Stimulated activated CD8-positive, alpha-beta memory T cell treated with anti-CD3 and anti-CD28 coated beads, Interleukin-7, amount 100 ng/mL, for 24 hours (primary cell): ENCODE data around the gene CSNK1D.

Experiments
- DNase-seq: peaks from one replicate; pipeline ENCODE4 v3.0.0-alpha.2; 2020; ENCODE audit warnings: low read depth

The CSNK1D gene

GRCh38 chr17:82249896-82250581, 23.5 kb downstream of the CSNK1D start:
- no peak for DNase-seq

- no peak for DNase-seq
These were observed 24.5 kb downstream of the CSNK1D start for GRCh38 chr17:82248815-82249674.

DNA sequence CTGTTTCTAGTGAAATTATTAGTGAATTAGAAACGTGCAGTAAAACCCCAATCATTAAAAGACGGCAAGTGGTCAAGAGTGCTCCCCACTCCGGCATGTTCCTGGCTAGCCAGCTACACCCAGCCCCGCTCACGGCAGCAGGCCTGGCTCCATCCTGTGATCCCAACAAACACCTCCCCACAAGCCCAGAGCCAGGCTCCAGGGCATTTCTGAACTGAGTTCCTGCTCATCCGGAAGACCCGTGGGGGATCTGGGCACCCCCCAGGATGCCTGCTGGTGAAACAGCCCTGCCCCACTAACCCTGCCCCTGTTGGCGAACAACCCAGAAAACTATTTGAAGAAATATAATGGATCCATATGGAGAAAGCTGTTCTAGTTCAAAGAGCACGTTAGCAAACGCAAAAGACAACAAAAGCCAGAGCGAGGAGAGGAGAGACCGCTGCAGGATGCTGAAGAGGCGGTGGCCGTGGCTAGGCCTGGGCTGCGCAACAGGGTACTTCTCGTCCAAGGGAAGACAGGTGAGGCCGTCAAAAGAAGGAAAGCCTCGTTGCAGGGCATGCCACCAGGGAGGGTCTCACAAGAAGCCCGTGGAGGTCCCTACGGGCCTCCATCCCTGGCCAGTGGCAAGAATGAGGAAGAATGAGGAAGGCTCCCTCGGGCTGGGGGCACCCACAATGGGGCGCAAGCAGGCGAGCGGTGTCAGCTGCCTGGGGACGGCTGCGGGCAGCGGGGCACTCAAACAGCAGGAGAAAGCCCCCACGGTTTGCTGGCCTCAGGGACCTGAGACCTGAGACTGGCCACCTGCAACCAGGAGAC, 25.4 kb downstream of the CSNK1D start:
- DNase-seq: no peak

DNA sequence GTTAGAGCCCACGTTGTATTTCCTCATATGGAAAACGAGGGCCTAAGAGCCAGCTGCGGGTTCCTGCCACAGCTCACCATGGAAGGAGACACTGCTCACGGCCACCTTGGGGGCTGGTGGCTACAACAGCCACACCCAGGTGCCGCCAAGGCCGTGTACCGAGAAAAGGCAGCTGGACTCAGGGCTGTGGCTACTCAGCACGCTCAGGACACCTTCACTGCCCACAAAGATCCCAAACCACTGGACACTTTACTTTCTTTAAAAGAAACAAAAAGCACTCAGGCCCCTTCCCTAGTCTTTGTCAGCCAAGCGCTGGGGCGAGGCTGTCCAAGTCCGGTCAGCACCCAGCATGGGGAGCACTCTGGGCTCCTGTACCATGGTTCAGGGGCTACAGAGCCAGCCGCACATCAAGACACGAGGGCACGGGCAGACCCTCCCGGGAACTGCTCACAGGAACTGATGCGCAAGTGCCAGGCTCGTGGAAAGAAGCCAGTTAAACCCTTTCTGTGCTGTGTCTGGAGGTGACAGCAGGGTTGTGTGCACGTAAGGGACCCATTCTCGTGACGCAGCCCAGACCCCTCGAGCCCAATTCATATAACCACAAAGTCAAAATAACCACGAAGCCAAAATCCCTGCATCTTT, 26.2 kb downstream of the CSNK1D start:
- no peak for DNase-seq

- no peak for DNase-seq
These were observed 26.9 kb downstream of the CSNK1D start for GRCh38 chr17:82246365-82247181.

GRCh38 chr17:82246040-82246364, 27.5 kb downstream of the CSNK1D start:
- no peak for DNase-seq

- DNase-seq: no peak
These were observed 28.1 kb downstream of the CSNK1D start for GRCh38 chr17:82245134-82246039.

- no peak for DNase-seq
These were observed 28.9 kb downstream of the CSNK1D start for GRCh38 chr17:82244413-82245133.

DNA sequence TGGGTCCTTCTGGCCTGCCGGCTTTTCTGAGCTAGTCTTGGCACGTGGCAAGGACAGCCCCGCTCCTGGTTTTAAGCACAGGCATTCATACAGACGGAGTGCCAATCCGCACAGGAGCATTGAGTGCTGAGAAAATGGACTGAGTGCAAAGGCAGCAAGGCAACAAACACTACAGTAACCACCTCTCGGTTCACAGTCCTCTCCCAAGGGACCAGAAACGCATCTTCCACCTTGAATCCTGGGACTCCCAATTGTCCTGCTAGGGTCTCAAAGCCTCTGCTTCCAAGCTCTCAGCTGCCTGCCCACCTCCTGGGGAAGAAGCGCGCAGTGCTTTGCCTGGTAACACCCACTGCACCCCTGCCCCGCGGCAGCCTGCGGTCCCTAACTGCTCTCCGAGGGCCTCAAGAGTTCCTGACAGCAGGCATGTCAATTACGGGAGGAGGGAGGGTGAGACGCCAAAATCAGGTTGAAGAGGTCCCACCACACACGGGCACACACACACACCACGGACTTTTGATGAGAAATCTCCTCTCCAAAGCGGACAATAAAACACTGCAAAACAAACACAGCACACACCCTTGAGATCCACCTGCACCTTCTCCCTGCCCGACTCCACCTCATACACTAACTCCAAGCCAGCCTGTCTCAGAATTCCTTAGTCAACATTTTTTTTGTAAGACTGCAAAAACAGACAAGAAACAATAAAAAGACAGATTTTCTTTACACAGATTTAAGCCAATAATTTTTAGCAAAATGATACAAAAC, 29.7 kb downstream of the CSNK1D start:
- no peak for DNase-seq

DNA sequence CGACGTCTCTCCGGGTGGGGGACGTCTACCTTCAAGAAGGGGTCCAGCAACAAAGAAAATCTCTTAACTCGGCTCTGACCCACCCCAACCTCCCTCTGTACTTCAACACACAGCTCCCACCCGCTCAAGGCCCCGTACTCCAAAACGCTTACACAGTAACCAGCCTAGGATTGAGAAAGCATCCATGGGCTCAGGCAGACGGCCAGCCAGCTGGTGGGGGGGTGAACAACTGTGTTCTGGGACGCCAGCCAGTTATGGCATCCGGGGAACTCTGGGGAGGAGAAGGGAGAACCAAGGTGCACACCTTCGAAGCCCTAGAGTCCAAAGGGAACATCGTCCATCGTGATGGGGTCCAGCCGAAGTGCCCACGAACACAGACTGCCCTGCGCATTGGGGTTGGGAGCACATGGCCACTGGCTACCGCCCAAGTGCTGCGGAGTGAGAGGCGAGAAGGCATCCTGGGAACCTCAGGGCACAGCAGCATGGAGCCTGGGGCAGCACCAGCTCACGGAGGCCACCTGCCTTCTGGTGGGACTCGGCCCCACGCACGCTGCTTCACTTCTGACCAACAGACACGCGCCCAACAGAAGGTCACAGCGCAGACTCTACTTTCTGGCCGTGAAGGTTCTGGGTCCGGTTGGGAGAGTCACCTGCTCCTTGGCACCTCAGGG, 30.4 kb downstream of the CSNK1D start:
- no peak for DNase-seq

GRCh38 chr17:82242698-82242976, 30.9 kb downstream of the CSNK1D start:
- no peak for DNase-seq

- no peak for DNase-seq
These were observed 31.4 kb downstream of the CSNK1D start for GRCh38 chr17:82241926-82242697.

- no peak for DNase-seq
These were observed 32.1 kb downstream of the CSNK1D start for GRCh38 chr17:82241183-82241925.

DNA sequence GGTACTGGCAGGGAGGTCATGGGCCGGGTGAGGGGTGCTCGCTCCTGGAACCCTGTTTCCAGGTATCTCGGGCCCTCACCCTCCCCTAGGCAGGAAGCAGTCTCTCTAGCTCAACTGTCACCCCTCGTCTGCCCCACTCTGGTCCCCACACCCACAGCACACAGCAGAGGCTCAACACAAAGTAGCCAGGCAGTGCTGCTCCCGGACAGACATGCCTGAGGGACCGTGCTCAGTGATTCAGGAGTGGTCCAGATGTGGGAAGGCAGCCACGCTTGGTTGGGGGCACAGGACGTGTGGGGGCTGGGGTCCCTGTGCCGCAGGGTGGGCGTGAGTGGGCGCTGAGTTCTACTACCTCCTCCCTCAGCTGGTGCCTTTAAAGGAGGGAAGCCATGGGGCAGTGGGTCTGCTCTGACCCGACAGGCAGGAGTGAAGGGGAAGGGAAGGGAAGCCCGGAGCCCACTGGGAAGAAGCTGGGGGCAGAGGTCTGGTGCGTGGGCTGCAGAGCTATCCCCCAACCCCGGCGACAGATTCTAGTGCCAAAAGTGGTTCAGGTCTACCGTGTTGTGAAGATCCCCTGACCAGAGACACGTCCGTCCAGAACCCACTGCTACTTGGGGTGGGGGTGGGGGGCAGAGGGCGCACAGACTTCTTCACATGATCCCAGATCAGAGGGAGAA, 32.9 kb downstream of the CSNK1D start:
- no peak for DNase-seq

DNA sequence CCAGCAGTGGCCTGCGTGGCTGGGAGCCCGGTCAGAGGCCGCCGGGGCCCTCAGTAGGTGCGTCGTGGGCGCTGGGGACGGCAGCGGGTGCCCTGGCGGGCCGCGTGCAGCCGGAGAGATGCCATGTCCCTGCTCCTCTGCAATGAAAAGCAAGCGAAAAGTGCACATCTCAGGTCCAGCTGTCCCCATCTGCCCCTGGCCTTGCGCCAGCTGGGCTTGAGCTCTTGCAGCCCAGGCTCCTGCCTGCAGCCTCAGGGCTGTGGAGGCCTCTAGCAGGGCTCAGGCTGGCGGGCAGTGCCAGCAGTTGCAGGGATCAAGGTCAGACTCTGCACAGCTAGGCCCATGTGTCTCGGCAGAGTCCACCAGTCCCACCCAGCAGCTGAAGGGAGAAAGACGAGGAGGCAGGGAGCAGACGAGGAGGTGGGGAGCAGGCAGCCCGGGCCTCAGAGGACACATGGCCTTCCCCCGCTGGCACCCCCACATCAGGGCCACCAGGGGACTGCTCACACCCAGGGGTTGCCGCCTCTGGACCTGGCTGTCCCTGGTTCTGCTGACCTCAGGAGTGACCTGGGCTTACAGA, 33.5 kb downstream of the CSNK1D start:
- DNase-seq: no peak

GRCh38 chr17:82239401-82239925, 34.0 kb downstream of the CSNK1D start:
- no peak for DNase-seq
